HG02870 (cell line): ENCODE measurements around the gene PCDHGC3.

Source experiments
- ATAC-seq: cut with Tn5 transposase; IDR thresholded peaks from one replicate; pipeline ENCODE4 v1.9.1; 2021; ENCODE audit warnings: mild to moderate bottlenecking, moderate library complexity; ENCODE audit not compliant: unreplicated experiment

PCDHGC3 gene

DNA sequence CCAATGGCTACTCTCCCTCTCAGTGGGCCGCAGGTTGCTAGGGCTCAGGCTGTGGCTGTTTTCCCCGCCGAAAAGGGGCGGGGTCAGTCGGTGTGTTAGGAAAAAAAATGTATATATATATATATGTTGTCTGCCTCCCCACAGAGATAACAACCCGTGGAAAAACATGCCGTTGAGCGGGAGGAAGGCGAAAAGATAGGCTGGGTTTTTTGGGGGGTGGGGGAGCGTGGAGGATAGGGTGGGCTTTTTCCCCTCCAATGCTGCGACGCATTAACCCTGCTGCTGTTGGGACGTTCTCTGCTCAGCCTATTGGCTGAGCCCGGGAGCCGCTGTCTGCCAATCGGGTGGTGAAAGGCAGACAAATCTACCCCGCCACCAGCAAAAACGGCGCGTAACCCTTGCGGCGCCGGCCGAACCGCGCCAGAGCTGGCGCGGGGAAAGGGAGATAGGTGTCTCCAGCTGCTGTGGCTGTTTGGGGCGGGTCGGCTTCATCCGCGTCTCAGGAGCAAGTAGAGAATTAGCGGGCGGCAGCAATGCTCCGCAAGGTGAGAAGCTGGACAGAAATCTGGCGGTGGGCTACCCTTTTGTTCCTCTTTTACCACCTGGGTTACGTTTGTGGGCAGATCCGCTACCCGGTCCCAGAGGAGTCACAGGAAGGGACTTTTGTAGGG, 9.0 kb downstream of the PCDHGC3 start, which contains the start of gene PCDHGC4:
PCDHGC4 (plus strand) TSS at position 390 of the 671 bp plus-strand sequence; CDS start at position 534, 144 bp downstream.
- ATAC-seq: peak; percentile 46

DNA sequence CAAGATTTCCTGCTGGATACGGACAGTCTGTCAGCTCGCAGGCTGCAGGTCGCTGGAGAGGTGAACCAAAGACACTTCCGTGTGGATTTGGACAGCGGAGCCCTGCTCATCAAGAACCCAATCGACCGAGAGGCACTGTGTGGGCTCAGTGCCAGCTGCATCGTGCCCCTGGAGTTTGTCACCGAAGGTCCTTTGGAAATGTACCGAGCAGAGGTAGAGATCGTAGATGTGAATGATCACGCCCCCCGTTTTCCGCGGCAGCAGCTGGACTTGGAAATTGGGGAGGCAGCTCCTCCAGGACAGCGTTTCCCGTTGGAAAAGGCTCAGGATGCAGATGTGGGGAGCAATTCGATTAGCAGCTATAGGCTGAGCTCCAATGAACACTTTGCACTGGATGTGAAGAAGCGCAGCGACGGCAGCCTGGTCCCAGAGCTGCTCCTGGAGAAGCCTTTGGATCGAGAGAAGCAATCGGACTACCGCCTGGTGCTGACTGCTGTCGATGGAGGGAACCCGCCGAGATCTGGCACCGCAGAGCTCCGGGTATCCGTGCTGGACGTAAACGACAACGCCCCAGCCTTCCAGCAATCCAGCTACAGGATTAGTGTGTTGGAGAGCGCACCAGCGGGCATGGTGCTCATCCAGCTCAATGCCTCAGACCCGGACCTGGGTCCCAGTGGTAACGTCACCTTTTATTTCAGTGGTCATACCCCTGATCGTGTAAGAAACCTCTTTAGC, 9.7 kb downstream of the PCDHGC3 start:
- ATAC-seq: no peak

DNA sequence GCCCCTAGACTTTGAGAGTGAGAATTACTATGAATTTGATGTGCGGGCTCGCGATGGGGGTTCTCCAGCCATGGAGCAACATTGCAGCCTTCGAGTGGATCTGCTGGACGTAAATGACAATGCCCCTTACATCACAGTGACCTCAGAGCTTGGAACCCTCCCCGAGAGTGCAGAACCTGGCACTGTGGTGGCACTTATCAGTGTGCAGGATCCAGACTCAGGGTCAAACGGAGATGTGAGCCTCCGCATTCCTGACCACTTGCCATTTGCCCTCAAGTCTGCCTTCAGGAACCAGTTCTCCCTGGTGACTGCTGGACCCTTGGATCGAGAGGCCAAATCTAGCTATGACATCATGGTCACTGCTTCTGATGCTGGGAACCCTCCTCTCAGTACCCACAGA, 10.3 kb downstream of the PCDHGC3 start:
- ATAC-seq: no peak

DNA sequence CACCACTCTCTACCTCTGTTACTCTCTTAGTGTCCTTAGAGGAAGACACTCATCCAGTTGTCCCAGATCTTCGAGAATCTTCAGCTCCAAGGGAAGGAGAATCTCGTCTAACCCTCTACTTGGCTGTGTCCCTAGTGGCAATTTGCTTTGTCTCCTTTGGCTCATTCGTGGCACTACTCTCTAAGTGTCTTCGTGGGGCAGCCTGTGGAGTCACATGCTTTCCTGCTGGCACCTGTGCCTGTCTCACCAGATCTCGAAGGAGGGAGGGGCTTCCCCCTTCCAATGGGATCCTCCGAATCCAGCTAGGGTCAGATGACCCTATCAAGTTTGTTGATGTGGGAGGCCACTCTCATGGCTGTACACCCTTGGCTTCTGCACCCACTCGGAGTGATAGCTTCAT, 11.4 kb downstream of the PCDHGC3 start:
- ATAC-seq: no peak

DNA sequence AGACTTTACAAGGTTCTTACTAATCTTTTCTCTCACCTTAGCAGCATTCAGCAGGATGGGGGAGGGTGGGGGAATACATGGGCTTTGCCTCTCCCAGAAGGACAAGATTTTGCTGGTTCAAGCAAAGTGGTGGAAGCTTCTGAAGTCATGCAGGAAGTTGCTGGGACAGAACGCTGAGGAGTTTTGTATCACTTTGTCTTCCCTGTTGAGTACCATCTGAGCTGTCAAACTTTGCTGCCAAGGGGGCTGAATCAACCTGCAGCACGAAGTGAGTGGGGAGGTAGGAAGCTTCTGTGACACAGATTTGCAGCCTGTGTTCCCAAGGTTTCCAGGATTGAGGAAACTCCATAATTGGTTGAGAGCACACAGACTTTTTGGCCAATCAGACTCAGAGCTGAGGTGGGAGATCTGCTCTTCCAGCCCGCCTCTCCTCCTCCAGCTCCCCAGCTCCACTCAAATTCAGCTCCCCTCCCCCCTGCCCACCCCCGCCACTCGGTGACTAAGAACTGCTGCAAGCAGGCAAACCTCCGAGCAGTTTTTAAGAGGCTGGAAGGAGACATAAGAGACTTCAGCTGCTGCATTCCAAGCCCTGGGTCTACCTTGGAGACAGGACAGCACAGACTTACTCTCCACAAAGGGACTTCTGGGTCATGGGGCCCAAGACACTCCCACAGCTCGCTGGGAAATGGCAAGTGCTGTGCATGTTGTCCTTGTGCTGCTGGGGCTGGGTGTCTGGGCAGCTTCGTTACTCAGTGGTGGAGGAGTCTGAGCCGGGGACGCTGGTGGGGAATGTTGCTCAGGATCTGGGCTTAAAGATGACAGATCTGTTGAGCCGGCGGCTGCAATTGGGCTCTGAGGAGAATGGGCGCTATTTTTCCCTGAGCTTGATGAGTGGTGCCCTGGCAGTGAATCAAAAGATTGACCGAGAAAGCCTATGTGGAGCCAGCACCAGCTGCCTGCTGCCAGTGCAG, 13.1 kb downstream of the PCDHGC3 start, which contains the start of gene PCDHGC5:
PCDHGC5 (plus strand) TSS at position 491 of the 971 bp plus-strand sequence; CDS start at position 651, 160 bp downstream.
- no peak for ATAC-seq

DNA sequence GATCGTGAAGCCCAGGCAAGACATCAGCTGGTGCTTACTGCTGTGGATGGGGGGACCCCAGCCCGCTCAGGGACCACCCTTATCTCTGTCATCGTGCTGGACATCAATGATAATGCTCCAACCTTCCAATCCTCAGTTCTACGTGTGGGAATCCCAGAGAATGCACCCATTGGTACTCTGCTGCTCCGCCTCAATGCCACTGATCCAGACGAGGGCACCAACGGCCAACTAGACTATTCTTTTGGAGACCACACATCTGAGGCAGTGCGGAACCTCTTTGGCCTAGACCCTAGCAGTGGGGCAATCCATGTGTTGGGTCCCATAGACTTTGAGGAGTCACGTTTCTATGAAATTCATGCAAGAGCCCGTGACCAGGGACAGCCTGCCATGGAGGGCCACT, 14.1 kb downstream of the PCDHGC3 start:
- no peak for ATAC-seq

DNA sequence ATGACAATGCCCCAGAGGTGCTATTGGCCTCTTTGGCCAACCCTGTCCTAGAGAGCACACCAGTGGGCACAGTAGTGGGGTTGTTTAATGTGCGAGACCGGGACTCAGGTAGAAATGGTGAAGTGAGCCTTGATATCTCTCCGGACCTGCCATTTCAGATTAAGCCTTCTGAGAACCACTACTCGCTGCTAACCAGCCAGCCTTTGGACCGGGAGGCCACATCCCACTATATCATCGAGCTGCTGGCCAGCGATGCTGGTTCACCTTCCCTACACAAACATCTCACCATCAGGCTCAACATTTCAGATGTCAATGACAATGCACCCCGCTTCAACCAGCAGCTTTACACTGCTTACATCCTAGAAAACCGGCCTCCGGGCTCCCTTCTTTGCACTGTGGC, 14.5 kb downstream of the PCDHGC3 start:
- no peak for ATAC-seq

DNA sequence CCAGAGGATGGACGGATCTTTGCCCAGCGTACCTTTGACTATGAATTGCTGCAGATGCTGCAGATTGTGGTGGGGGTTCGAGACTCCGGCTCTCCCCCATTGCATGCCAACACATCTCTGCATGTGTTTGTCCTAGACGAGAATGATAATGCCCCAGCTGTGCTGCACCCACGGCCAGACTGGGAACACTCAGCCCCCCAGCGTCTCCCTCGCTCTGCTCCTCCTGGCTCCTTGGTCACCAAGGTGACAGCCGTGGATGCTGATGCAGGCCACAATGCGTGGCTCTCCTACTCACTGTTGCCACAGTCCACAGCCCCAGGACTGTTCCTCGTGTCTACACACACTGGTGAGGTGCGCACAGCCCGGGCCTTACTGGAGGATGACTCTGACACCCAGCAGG, 15.0 kb downstream of the PCDHGC3 start:
- ATAC-seq: no peak

DNA sequence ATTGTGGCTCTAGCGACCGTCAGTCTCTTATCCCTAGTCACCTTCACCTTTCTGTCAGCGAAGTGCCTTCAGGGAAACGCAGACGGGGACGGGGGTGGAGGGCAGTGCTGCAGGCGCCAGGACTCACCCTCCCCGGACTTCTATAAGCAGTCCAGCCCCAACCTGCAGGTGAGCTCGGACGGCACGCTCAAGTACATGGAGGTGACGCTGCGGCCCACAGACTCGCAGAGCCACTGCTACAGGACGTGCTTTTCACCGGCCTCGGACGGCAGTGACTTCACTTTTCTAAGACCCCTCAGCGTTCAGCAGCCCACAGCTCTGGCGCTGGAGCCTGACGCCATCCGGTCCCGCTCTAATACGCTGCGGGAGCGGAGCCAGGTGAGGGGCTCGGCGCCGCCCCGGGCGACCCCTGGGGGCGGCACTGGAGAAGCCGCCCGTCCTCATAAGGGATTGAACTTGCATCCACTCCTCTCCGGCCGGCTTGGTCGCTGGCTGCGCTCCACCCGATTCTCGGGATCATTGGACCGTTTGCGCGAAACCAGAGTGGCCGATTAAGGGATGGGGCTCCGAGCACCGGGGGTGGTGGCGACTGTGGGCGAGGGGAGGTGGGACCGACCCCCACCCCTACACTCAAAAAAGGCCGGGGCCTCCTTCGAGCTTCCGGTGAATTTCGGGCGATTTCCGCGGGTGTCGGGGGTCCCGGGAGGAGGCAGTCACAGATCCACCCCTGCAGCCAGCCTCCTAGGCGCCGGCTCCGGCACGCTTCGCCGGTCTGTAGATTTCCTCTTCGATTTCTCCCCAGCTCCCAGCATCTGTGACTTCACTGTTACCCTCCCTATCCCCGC, 15.8 kb downstream of the PCDHGC3 start:
- peak; percentile 32 for ATAC-seq

DNA sequence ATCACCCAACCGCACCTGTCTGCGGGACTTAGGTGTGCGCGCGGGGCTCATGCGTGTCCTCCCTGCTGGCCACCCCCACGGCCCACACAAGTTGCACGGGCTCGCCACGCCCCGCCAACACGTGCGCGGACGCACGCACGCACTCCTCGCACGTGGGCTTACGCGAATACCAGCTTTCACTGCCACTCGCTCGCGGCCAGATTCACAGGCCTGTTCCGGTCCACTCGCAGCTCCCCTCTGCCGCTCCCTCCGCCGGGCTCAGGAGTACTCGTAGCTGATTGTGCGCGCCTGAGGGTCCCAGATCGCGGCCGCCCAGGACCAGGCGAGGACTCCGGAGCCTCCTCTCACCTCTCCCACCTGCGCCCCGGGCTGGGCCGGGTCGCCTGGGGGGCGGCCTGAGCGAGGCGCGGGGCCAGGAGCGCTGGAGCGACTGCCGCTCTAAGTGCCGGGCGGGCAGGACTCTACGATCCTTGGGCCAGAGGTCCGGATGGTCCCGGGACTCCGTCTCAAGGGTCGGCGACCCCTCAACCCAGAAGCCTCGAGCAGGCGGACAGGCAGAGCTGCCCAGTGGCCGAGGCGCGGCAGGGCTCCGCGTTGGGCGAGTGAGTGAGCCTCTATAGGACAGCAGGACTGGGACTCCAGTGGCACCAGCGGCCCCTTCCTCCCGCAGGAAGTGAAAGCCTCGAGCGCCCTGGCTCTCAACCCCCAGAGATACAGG, 16.6 kb downstream of the PCDHGC3 start:
- peak; percentile 45 for ATAC-seq

DNA sequence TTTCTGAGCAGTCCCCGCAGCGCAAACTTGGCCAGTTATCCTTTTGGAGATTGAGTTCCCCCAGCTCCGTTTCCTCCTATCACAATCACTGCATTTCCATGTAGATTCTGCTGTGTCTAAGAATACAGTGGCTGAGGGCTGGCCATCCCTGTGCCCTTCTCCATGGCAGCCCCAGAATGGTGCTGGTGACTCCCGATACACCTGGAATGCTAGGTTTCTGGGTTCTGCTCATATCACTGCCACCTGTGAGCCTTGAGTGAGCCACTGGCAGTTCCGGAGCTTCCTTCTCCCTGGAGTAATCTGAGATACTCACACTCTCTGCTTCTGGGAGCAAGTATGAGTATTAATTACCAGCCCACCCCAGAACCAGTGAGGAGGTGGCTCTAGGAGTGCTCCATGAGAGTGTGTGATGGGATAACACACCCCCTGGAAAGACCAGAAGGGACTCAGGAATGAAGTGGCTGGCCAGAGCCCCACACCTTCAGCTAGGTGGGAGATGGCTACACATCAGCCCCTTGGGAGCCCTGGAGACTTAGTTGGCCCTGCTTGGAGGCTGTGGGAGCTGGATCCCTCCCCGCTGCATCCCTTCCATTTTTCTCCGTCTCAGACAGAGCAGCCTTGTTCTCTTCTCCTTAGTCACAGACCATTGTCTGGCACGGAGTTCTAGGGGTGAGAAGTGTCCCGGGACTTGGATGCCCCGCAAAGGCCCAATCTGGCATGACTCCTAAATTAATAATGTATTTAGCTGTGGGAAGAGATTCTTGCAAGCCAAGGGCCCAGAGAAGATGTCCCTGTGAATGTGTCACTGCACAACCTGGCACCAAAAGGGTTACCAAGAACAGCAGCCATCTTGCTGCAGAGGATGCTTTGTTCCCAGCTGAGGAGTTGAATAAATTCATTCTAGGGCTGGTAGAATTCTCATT, 18.0 kb downstream of the PCDHGC3 start:
- no peak for ATAC-seq

DNA sequence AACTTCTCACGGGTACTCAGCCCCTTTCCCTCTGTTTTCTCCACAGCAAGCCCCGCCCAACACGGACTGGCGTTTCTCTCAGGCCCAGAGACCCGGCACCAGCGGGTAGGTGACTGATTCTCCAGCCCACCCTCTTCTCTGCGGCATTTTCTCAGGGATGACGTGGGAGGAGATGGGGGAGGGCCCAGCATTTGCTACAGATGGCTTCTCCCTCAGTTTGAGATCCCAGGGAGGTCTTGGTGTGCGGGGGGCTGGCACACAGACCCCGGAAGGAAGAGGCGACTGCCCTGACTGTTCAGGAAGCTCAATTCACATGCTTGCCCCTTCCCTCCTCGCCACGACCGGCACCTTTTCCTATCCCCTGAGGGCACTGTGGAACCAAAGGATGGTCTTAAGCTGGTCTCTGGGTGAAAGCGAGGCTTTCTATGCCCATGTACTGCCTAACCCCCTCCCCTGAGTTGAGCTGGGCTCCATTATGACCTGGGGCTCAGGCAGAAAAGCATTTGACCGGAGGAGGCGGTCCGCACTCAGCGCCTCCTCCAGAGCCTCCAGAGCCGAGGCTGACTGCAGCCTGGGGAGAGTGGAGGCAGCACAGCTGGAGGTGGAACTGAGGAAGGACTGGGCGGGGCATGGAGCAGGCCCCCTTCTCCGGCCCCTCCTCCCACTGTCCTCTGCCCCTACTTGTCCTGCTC, 19.1 kb downstream of the PCDHGC3 start:
- no peak for ATAC-seq

DNA sequence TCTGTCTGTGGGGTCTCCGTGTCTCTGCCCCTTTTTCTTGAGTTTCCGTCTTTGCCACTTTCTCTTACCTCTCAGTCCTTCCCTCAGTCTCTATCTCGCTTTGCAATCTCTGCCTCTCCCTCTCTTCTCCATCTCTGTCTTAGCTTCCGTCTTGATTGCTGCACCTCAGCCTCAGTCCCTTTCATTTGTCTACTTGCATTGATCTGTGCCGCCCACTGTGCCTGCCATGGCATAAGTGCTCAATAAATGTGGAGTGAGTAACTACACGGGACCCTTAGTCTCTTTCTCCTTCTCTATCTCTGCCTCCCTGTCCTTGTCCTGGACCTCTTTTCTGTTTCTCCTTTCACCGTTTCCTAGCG, 19.7 kb downstream of the PCDHGC3 start:
- no peak for ATAC-seq

DNA sequence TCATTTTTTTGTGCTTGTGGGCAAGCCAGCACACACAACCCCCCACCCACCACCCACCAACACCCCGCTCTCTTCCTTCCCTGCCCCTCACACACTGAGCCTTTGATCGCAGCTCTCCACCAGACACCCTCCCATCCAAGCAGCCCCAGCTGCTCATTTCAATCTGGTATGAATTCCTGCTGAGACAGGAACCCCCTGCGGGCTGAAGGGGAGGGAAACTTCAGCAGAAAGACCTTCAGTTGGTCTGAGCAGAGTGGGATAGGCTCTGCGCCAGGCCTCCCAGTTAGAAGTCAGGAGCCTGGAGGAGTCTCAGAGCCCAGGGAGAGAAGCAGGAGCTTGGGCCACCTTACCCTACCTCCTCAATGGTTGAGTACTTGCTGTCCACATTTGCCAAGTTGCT, 20.3 kb downstream of the PCDHGC3 start:
- ATAC-seq: no peak

DNA sequence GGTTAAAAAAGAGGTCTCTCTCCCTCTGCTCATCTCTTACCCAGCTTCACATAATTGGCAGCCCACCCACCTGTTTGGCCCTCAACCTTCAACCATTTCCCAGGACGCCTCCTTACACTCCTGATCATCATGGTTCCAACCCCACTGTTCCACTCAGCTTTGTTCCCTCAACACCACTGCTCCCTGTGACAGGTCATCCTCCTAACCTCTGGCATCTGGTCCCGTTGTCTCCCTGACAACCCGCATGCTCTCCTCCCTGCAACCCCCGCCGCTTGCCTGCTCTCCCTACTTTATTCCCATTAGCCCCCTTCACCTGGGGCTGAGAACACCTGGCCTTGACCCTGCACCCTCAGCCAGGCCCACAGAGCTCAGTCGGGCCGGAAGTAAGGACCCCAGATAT, 26.0 kb downstream of the PCDHGC3 start:
- ATAC-seq: no peak

DNA sequence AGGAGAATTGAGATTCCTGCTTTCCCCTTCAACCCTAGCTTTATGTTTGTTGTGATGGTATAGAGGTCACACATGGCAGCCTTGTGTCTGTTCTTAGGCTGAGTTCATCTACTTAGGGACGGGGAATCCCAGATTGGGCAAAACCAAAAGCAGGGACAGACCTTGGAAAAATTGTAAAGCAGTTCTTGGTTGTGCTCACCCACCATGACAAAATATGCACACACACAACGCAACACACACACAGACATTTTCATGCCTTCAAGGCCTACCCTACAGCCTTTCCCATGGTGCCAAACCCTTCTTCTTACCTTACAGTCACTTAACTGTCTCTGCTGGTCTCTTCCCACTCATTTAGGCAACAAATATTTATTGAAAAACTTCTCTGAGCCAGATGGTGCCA, 27.9 kb downstream of the PCDHGC3 start:
- ATAC-seq: no peak

DNA sequence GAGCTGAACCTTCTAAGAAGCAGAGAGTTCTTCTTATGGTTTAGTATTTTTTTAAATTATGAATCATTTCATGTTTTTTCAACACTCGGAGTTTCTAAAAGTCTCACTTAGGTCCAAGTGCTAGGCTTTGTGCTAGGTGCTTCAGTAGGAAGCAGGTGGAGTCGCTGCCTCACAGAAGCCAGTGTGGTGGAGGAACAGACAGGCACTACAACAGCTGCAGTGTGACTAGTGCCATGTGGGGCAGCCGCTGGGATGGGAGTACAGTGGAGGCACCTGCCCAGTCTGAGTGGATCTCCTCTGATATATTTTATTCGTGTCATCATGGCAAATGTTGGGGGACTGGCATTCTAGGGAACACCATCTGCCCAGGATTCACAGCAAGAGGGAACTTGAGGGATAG, 28.4 kb downstream of the PCDHGC3 start:
- ATAC-seq: no peak
